Left renal pelvis (tissue), 4 donors: Measurements from ENCODE around the gene ITGB8. TPM values are rescaled to one million over a fixed set of nuclear protein-coding genes. Genes with fewer than 3 reads are reported as not detected.

ENCODE experiments used
- DNase-seq, 4 donors: peaks; one replicate each; pipeline ENCODE4 v3.0.0-alpha.2; 2013; ENCODE audit warnings: low read depth in 4 of 4, low spot score in 3 of 4
- polyA plus RNA-seq, 4 donors: library from polyadenylated mRNA; unstranded; fragments of 120-200 nt; gene quantifications; one replicate each; pipeline ENCODE4 v1.2.1, GENCODE V29; 2013; ENCODE audit not compliant: insufficient read length in 4 of 4

Gene ITGB8
- polyA plus RNA-seq, 4 donors: 14.4 to 48.0 (median 47.0) TPM

DNA sequence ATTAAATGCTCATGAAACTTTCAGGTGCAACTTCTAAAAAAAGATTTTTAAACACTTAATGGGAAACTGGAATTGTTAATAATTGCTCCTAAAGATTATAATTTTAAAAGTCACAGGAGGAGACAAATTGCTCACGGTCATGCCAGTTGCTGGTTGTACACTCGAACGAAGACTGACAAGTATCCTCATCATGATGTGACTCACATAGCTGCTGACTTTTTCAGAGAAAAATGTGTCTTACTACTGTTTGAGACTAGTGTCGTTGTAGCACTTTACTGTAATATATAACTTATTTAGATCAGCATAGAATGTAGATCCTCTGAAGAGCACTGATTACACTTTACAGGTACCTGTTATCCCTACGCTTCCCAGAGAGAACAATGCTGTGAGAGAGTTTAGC, 79.3 kb downstream of the ITGB8 start:
- DNase-seq: no peak

DNA sequence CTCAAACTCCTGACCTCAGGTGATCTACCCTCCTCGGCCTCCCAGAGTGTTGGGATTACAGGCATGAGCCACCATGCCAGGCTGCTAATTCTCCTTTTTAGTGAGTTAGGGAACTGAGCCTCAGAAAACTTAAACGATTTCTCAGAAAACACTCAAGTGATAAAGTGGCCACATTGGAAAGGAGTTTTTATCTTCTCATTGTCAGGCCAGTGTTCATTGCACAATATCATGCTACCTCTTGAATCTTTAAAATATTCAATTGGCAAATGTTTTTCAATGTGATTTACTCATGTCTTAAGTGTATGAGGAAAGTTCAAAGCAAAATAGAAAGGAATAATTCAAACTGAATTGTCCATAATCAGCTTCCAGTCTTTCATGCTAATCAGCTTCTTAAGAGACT, 80.7 kb downstream of the ITGB8 start:
- DNase-seq: no peak

DNA sequence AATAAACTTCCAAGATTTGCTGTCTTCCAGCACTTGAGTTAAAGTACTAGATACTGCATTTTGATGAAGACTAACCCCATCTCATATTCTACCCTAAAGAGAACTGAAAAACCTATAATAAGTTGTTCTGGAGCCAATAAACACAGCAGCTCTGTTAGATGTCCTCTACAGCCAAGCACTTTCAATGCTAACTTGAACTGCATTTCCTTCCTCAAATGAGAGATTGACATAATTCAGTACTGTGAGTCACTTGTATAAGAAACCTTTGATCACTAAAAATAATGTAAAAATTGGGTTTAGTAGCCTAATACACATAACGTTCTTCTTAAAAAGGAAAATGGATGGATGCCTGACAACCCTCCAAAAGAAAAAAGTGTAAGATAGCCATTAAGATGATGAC, 81.3 kb downstream of the ITGB8 start:
- DNase-seq: no peak

DNA sequence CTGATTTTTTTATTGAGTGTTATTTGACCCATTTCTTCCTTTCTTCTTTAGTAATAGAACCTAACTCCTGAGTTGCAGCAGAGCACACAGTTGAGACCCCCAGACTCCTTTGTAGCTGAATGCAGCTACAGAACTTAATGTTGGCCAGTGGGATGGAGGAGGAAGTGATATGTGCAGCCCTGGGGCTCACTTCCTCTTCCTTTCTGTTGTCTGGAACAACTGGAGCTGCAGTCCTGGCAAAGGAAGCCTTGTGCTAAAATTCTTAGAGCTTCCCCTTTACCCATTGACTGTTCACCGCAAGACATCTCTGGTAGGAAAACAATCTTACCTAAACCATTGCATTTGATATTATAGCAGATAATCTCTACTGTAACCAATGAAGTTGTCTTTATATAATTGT, 86.6 kb downstream of the ITGB8 start:
- no peak for DNase-seq

DNA sequence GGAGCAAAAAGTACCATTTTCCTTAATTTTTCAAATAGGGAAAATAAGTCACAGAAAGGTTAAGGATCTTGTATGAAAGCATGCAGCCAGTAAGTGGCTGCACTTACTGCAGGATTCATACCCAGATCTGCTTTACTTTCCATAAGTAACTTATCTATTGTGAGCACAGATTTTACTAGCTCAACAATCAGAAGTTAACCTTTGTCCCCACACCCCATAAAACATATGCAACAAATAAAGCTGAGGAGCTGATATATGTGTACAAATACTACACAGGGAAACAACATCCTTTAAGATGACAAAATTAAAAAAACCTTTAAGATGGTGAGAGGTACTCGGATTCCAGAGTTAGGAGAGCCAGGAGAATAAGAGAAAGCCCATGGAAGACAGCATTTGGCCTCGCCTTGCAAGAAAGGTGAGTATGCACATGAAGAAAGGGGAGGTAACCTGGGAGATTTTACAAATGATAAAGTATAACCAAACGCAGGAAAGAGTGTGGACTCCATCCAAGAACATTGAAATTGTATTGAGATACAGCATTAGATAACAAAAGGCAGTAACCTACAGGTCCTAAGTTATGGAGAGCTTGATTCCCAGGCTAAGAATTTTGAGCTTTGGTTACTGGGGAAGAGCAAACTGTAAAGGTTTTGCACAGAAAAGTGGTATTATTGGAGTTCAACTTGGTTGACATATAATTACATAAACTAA, 87.1 kb downstream of the ITGB8 start:
- no peak for DNase-seq

DNA sequence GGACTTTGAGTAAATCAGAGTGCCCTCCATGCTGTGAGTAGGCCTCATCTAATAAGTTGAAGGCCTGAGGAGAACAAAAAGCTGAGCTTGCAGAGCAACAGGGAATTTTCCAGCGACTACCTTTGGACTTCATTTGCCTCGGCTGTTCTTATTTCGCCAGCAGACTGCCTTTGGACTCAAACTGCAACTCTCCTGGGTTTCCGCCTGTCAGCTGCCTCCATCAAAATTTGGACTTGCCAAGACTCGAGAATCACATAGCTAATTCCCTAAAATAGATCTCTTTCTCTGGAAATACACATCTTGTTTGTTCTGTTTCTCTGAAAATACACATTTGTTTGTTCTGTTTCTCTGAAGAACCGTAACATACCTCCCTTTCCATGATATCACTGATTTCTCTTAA, 93.8 kb downstream of the ITGB8 start:
- DNase-seq: no peak

DNA sequence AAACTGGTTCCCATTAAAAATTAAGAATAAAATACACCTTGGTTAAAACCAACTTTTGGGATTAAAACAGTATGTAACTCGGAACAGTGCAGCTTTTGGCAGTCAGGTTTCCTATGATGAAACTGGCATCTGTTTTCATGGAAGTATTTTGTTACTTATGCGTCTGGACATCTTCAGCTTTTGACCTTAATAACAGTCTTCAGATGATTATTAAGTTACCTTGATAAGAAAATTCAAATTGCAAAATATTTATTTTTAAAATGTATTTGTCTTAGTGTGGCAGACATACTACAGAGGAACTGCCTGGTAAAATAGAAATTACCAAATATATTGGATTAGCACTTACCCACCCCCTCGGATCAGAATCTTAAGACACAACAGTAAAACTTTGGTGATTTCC, 100.0 kb downstream of the ITGB8 start:
- no peak for DNase-seq

DNA sequence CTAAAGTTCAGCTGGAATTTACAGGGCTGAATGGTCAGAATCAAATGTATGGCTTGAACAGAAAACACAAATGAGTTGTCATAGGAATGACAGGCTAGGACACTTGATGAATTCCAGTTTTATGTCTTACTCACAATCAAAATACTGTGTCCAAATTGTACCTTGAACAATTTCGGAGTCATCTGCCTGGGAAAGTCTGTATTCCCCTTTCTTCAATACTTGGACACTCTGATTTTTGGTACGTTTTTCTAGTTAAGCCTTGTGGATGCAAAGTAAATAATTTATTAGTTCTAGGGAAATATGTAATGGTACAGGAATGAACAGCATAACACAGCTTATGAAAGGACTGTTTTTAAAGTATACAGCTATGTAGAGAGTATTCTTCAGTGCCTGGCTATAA, 100.4 kb downstream of the ITGB8 start:
- no peak for DNase-seq

DNA sequence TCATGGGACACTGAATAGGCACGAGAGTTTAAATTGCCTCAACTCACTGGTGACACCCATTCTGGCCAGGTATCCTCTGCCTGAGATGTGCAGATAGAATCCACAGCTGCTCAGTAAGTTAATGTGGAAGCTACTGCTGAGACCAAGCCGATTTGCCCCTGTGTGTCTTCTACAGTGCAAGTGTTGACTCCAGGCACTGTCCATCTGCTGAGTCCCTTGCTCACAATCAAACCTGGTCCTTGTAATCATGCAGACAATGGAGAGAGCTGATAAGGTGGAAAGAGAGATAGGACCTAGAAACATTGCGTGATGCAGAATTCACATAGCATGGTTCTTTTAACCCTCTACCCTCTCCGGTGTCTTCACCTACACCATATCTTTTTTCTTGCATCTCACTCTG, 101.4 kb downstream of the ITGB8 start:
- DNase-seq: no peak

DNA sequence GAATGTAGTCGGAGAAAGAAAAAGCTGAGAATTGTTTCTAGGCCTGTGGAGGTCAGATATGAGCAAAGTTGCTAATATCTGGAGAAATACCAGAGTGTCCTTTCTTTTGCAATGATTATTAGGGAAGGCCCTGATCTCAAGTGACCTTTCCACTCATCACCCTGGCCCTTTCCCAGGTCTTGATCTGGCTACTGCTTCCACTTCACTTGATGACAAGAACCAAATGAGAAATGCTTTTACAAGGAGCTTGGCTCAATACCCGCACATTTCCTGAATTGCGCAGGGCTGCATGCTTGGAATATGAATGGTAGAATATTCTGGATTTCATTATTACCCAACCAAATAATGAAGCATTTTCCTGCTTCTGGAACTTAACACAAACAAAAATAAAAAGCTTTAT, 104.6 kb downstream of the ITGB8 start:
- DNase-seq: no peak

DNA sequence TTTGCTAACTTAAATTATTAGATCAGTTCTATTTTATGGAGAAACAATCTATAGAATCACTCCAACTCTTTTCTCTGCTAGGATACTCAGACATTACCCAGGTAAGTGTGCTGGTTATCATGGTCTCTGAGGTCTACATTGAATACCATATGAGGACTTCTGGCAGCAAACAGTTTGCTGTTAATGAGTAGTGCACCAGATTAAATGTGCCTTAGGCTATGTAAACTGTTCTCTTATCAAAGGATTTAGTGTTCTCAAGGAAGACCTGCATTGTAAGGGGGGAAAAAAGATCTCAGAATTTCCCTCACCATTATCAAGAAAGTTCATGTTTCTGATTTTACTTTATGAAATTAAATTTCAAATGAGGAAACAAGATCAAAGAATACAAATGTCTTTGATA, 107.5 kb downstream of the ITGB8 start:
- DNase-seq: no peak

DNA sequence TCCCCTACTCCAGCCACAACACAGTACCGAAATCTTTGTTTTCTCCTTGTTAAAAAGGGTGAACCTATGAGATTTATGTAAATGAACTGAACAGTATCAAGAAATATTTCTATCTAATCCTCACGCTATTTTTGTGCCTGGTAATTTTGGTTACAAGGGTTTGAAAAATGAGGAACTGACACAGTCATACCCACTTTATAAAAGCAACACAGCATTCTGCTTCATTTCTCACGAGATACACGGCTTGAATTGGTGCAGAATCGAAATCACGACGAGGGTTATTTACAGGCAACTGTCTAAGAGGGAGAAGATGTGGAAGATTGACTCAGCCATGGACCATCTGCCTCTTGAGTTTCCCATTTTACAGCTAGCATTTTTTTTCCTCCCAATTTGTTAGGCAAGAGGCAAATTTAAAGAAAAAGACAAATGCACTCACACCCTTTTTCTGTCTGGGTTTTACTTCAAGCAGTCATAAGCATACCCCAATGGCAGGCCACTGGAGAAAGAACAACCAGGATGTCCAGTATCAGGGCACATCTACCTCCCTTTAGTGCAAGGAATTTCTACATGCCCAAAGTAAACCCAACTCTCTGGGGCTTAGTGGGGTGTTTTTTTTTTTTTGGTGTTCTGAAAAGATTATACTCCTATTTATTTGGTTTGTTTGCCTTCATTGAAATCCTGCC, 108.1 kb downstream of the ITGB8 start:
- no peak for DNase-seq

DNA sequence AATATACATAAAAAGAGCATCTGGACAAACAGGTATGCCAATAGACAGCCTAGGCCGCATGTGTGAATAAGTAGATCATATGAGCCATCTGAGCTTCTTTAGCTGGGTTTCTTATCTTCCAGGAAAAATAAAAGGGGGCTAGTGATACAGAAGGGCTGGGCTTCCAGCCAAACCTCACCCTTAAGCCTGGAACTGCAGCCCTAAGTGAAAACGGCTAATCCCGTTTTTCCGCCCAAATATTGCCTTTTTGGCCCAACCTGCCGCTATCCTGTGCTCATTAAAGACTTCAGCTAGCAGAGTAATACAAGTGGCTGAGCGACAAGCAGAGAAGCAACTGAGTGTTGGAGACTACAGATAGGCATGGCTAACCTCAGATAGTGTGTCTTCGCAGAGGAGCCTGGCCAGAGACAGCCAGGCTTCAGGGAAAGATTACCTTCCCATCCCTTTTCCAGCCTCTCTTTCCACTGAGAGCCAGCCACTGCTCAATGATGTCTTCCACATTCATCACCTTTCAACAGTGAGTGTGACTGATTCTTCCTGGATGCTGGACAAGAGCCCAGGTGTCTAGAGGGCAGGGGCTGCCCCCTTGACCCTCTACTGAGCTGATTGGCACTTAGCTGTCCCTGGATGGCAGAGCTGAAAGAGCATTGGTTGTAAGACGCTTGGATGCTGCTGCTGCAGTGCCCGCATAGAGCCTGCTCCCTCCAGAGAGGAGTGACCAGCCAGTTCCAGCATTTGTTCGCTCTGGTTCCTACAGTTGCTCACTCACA, 108.9 kb downstream of the ITGB8 start:
- DNase-seq: no peak

DNA sequence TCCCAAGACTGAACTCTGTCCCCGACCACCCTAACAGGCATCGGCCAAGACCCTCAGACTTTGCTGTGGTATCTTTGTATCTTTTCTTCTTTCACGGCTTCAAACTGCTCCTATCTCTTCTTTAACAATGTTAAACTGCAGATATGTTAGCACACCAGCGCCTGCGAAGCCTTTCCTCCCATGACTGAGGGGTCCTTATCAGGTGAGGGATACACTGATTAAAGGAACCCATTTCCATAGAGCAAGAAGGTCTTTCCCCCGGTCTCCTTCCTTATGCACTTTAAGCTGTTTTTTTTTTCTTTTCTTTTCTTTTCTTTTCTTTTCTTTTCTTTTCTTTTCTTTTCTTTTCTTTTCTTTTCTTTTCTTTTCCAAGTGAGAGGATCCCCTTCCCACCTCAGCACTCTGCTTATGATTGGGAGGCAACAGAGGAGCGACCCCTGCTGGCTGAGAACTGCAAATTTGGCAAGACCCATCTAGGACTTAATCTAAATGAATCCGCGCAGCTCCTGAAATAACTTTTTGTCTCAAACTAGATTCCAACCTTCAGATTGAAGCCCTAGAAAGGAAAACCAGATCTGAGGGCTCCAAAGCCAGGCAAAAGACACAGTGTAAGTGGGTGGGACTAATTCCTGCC, 109.9 kb downstream of the ITGB8 start:
- DNase-seq: no peak

DNA sequence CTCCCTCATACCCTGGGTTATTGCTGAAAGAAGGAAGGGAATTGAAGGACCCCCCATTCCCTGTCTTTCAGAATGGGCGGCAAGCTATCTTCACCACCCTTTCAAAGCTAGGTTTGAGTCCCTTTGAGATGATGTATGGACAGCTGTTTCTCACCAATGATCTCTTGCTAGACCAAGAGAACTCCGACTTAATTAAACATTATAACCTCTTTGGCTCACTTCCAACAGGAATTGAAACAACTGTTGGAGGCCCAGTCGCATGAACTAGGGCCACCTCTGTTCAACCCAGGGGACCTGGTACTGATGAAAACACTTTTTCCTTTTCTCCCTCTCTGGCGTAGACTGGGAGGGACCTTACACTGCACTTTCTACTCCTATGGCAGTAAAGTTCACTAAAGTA, 110.6 kb downstream of the ITGB8 start:
- no peak for DNase-seq

DNA sequence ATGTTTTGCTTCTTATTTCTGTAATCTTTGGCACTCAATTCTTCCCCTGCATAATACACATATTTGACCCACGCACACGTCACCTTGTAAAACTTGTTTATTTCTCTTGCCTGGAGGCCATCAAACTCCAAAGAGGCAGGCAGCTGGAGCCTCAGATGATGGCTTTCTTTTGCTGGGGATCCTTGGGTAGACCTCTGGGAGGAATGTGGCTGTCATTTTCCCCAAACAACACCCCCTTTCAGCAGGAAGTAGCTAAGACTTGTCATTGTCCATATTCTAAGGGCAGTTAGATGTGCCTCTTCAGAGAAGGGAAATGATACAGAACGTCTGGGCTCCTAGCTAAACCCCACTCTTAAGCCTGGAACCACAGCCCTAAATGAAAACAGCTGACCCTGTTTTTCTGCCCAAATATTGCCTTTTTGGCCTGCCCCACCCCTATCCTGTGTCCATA, 111.3 kb downstream of the ITGB8 start:
- DNase-seq: no peak

DNA sequence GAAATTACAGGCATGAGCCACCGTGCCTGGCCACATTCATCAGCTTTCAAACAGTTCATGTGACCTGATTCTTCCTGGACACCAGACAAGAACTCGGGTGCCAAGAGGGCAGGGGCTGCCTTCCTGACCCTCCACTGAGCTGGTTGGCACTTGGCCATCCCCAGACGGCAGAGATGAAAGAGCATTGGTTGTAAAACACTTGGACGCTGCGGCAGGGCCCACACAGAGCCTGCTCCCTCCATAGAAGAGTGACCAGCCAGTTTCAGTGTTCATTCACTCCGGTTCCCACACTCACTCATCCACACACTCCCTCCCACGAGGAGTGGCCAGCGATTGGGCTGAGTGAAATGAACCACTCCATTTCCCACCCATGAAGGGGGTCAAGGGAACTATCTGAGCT, 112.3 kb downstream of the ITGB8 start:
- no peak for DNase-seq

DNA sequence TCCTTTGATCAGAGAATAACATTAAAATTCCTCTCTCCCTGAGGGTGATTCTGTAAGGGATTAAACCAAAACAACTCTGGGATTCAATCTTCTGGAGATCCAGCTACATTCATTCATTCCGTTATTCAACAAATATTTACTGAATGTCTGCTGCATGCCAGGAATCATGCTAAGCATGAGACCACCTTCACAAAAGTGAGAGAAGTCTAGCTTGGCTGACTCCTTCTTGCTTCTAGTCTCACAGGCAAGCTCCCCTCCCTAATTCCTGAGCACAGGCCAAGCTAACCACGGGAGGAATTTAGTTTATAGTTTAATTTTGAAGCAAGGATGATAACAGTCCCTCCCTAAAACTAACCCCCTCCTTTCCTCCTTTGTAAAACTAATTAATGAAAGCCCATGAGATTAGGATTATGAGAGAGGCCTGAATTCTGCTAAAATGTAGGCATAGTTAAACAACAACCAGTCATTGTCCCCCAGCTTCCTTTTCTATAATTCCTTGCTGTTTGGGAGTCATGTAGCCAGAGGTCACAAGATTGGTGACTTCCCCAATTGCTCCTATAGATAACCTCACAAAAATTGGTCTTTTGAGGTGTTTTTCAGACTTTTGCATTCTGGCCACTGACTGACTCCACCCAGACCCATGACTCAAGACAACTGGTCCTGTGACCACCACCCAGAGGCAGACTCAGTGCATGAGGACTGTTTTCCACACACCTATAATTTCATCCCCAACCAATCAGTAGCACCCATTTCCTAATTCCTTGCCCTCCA, 113.5 kb downstream of the ITGB8 start:
- no peak for DNase-seq

DNA sequence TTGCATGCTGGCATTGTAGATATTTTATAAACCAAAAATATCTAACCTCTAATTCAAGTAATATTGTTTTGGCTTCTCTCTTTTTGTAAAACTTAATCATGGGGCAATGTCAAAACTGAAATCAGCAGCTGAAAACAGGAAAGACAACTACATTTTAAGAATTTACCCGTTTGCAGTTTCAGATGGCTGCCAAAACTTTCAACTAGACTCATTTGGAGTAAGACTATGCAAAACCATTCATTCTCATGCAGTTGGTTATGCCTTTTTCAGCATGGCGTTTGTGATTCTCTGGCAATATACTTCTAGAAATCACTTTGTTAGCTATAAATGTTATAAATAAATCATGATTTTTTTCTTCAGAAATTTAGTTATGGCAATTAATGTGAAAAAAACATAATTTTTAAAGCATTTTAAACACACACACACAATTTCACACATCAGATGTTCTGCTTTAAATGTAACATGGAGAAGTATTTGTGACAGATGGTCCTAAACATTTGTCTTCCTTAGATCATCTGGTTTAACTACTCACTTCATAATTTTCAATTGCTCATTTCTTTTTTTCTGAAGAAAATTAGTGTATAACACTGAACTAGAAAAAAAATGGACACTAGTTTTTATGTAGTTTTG, 116.4 kb downstream of the ITGB8 start:
- no peak for DNase-seq

DNA sequence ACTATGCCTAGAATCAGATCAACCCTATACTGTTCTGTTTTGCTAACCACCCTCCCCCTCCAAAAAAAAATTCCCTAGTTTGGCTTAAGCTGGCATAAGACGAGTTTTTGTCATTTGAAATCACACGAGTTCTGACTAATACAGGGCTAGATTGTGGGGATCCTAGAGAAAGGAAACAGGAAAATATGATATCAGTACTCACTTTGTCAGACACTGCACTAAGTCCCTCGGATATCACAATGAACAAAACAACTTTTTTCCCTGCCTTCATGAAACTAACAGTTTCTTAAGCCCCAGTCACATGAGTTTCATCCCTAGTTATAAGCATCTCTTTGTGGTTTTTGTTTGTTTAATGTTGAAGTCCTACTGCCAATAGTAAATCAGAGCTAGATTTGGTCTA, 118.5 kb downstream of the ITGB8 start:
- DNase-seq: no peak
